DOHH2 (cell line): ENCODE data around the gene MED12L.

Experiments used
- H3F3A ChIP-seq: fragments of 200-600 bp; sonication (generic), shearing (Covaris generic); 2 replicates; pipeline ENCODE4 v1.6.0; 2016; ENCODE audit warnings: antibody characterized with exemption, mild to moderate bottlenecking; ENCODE audit not compliant: control insufficient read depth, insufficient read depth
- H3K27ac ChIP-seq: fragments of 200-600 bp; sonication (generic); 2 replicates; pipeline ENCODE4 v1.5.1; 2014; ENCODE audit warnings: low read depth, mild to moderate bottlenecking, low read length, moderate library complexity
- H3K27me3 ChIP-seq: fragments of 200-600 bp; sonication (generic); 2 replicates; pipeline ENCODE4 v1.6.1; 2014; ENCODE audit warnings: mild to moderate bottlenecking, low read length, mixed read lengths; ENCODE audit not compliant: control insufficient read depth
- H3K36me3 ChIP-seq: fragments of 200-600 bp; sonication (generic); 2 replicates; pipeline ENCODE4 v1.6.1; 2014; ENCODE audit warnings: mild to moderate bottlenecking, low read length, moderate library complexity, mixed read lengths; ENCODE audit not compliant: control insufficient read depth
- H3K4me1 ChIP-seq: fragments of 200-600 bp; sonication (generic); 2 replicates; pipeline ENCODE4 v1.6.1; 2014; ENCODE audit warnings: mild to moderate bottlenecking, low read length, mixed read lengths; ENCODE audit not compliant: control insufficient read depth
- H3K4me2 ChIP-seq: fragments of 200-600 bp; sonication (generic); 2 replicates; pipeline ENCODE4 v1.6.0; 2014; ENCODE audit warnings: mild to moderate bottlenecking, low read length, moderate library complexity
- H3K4me3 ChIP-seq: fragments of 200-600 bp; sonication (generic); 2 replicates; pipeline ENCODE4 v1.5.1; 2014; ENCODE audit warnings: mild to moderate bottlenecking, low read length, mixed read lengths
- H3K79me2 ChIP-seq: fragments of 200-600 bp; sonication (generic); 2 replicates; pipeline ENCODE4 v1.6.1; 2014; ENCODE audit warnings: mild to moderate bottlenecking, low read length, mixed read lengths; ENCODE audit not compliant: control insufficient read depth
- H3K9me2 ChIP-seq: fragments of 200-600 bp; sonication (generic); replicated peaks from 2 replicates; pipeline ENCODE4 v1.6.1; 2014; ENCODE audit warnings: mild to moderate bottlenecking, low read length, mixed read lengths; ENCODE audit not compliant: control insufficient read depth
- H3K9me3 ChIP-seq: fragments of 200-600 bp; sonication (generic); 2 replicates; pipeline ENCODE4 v1.6.1; 2014; ENCODE audit warnings: antibody characterized with exemption, low read length, mixed read lengths; ENCODE audit not compliant: control insufficient read depth, insufficient read depth
- H4K20me1 ChIP-seq: fragments of 200-600 bp; sonication (generic); 2 replicates; pipeline ENCODE4 v1.6.0; 2014; ENCODE audit warnings: low read depth, mild to moderate bottlenecking, antibody characterized with exemption, low read length, moderate library complexity; ENCODE audit not compliant: control insufficient read depth, insufficient read depth
- CTCF ChIP-seq: fragments of 200-600 bp; sonication (generic); IDR thresholded peaks from one replicate; pipeline ENCODE4 v1.5.1; 2014; ENCODE audit warnings: antibody characterized with exemption, mild to moderate bottlenecking, low read depth, low read length; ENCODE audit not compliant: poor library complexity, severe bottlenecking
- EZH2phosphoT487 ChIP-seq: fragments of 200-600 bp; sonication (generic); IDR thresholded peaks from 2 replicates; pipeline ENCODE4 v1.6.1; 2017; ENCODE audit warnings: borderline replicate concordance, mild to moderate bottlenecking, antibody characterized with exemption, low read length, moderate library complexity, mixed read lengths

MED12L gene

GRCh38 chr3:151101270-151101969 is 16.0 kb downstream of the MED12L start:
- Histone ChIP-seq H3K9me3 (no peaks in the 10 kb centered on the region), H3K4me2 (no peak overlapping the region), H3K9me2 (no peaks in the 10 kb centered on the region), H4K20me1 (no peaks in the 10 kb centered on the region), H3K4me1 (no peaks in the 10 kb centered on the region), H3K79me2 (no peaks in the 10 kb centered on the region), H3K36me3 (no peaks in the 10 kb centered on the region), H3K4me3 (no peak overlapping the region), H3K27ac (no peak overlapping the region), H3K27me3 (peaks cover 5% of the 10 kb centered on the region; the same call in 1 of the 2 replicates), H3F3A (no peaks in the 10 kb centered on the region)
- TF ChIP-seq CTCF (no peak), EZH2phosphoT487 (no peak)

GRCh38 chr3:151106311-151106710 is 20.8 kb downstream of the MED12L start:
- TF ChIP-seq CTCF (no peak), EZH2phosphoT487 (no peak)
- Histone ChIP-seq H3K9me3 (no peaks in the 10 kb centered on the region), H3K4me3 (no peak overlapping the region), H3K36me3 (no peaks in the 10 kb centered on the region), H3K4me2 (no peak overlapping the region), H3K27ac (no peak overlapping the region), H4K20me1 (no peaks in the 10 kb centered on the region), H3K9me2 (no peaks in the 10 kb centered on the region), H3K79me2 (no peaks in the 10 kb centered on the region), H3K4me1 (no peaks in the 10 kb centered on the region), H3F3A (no peaks in the 10 kb centered on the region), H3K27me3 (peaks cover 7% of the 10 kb centered on the region)

- Histone ChIP-seq H3K79me2 (no peaks in the 10 kb centered on the region), H3K4me1 (no peaks in the 10 kb centered on the region), H4K20me1 (no peaks in the 10 kb centered on the region), H3K27ac (no peak overlapping the region), H3K4me3 (no peak overlapping the region), H3K9me3 (no peaks in the 10 kb centered on the region), H3K27me3 (peaks cover 7% of the 10 kb centered on the region), H3K36me3 (no peaks in the 10 kb centered on the region), H3K4me2 (no peak overlapping the region), H3F3A (no peaks in the 10 kb centered on the region), H3K9me2 (no peaks in the 10 kb centered on the region)
- TF ChIP-seq EZH2phosphoT487 (no peak), CTCF (no peak)
Measured at GRCh38 chr3:151107177-151107576, 21.7 kb downstream of the MED12L start.
